HL-60 (cell line): ENCODE measurements around the gene SZRD1.

Source experiments
- DNase-seq, 2 experiments: peaks; one replicate each; pipeline ENCODE4 v3.0.0-alpha.2; 2010 to 2020; ENCODE audit warnings: low read depth in 1 of 2, low spot score in 1 of 2
- H3K27ac ChIP-seq: fragments of 250-450 bp; sonication (Bioruptor Pico); replicated peaks from 2 replicates; pipeline ENCODE4 v1.5.1; 2020; ENCODE audit warnings: mild to moderate bottlenecking, moderate library complexity
- H3K27me3 ChIP-seq: fragments of 250-450 bp; sonication (Bioruptor Pico); 2 replicates; pipeline ENCODE4 v1.5.1; 2021; ENCODE audit warnings: mild to moderate bottlenecking, moderate library complexity; ENCODE audit not compliant: insufficient read depth, poor library complexity, severe bottlenecking
- H3K4me3 ChIP-seq: replicated peaks from 2 replicates; pipeline ENCODE4 v1.5.1; 2011; ENCODE audit warnings: mild to moderate bottlenecking, control low read depth, low read length; ENCODE audit not compliant: insufficient read depth
- CTCF ChIP-seq: IDR thresholded peaks from one replicate; pipeline ENCODE4 v1.5.1; 2011; ENCODE audit warnings: low read length, control low read depth, inconsistent platforms; ENCODE audit not compliant: insufficient read depth
- GABPA ChIP-seq: IDR thresholded peaks from 2 replicates; pipeline ENCODE4 v1.6.1; 2012; ENCODE audit warnings: low read depth
- POLR2AphosphoS5 ChIP-seq: IDR thresholded peaks from 2 replicates; pipeline ENCODE4 v1.6.1; 2012; ENCODE audit warnings: low read depth
- REST ChIP-seq: IDR thresholded peaks from 2 replicates; pipeline ENCODE4 v1.6.1; 2012; ENCODE audit warnings: low read depth; ENCODE audit not compliant: insufficient replicate concordance
- SPI1 ChIP-seq: IDR thresholded peaks from 2 replicates; pipeline ENCODE4 v1.6.1; 2012; ENCODE audit warnings: low read depth, mild to moderate bottlenecking, borderline replicate concordance

Gene SZRD1

DNA sequence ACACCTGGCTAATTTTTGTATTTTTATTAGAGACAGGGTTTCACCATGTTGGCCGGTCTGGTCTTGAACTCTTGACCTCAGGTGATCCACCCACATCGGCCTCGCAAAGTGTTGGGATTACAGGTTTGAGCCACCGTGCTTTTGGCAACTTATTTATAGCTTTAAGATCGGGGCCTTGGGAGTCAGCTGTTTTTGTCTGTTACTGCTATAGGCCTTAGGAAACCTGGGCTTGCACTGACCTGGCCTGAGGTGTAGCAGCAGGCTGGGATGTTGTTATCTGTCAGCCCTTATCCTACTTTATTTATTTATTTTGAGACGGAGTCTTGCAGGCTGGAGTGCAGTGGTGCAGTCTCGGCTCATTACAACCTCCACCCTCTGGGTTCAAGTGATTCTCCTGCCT lies 11.4 kb downstream of the SZRD1 start:
- DNase-seq, result no peak
- no peak overlapping the region for H3K27ac ChIP-seq
- TF ChIP-seq CTCF, result no peak
- no peak for TF ChIP-seq REST
- no peak for TF ChIP-seq GABPA
- TF ChIP-seq SPI1, result no peak
- TF ChIP-seq POLR2AphosphoS5, result no peak

DNA sequence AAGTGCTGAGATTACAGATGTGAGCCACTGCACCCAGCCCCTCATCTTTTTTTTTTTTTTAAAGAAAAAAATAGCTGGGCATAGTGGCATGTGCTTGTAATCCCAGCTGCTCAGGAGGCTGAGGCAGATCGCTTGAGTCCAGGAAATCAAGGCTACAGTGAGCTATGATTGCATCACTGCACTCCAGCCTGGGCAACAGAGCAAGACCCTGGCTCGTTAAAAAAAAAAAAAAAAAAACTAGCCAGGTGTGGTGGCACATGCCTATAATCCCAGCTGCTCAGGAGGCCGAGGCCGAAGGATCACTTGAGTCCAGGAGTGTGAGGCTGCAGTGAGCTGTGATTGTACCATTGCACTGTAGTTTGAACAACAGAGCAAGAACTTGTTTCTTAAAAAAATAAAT lies 13.8 kb downstream of the SZRD1 start:
- TF ChIP-seq GABPA (no peak), CTCF (no peak), POLR2AphosphoS5 (no peak), REST (no peak), SPI1 (no peak)
- no peak for DNase-seq

More for the DNA sequence above, 11.4 kb downstream of the SZRD1 start:
- no peaks in the 10 kb centered on the region for H3K27me3 ChIP-seq
- H3K4me3 ChIP-seq, result no peak overlapping the region

GRCh38 chr1:16383888-16384287 lies 16.8 kb downstream of the SZRD1 start:
- no peak overlapping the region for H3K27ac ChIP-seq
- H3K4me3 ChIP-seq, result no peak overlapping the region
- no peak for TF ChIP-seq CTCF
- TF ChIP-seq REST, result no peak
- TF ChIP-seq POLR2AphosphoS5, result no peak
- TF ChIP-seq SPI1, result no peak
- TF ChIP-seq GABPA, result no peak
- H3K27me3 ChIP-seq, result no peaks in the 10 kb centered on the region
- no peak for DNase-seq

More for the DNA sequence above, 13.8 kb downstream of the SZRD1 start:
- Histone ChIP-seq H3K4me3 (no peak overlapping the region), H3K27me3 (no peaks in the 10 kb centered on the region), H3K27ac (no peak overlapping the region)
